GM12801 (cell line): Measurements from ENCODE around the gene GLIS1.

Source experiments
- TF ChIP-seq, protein P1 (sequence below): IDR thresholded peaks from one replicate; pipeline ENCODE4 v1.5.1; 2011; ENCODE audit warnings: control low read depth; ENCODE audit not compliant: insufficient read length; ENCODE audit errors: extremely low read depth

The GLIS1 gene

DNA sequence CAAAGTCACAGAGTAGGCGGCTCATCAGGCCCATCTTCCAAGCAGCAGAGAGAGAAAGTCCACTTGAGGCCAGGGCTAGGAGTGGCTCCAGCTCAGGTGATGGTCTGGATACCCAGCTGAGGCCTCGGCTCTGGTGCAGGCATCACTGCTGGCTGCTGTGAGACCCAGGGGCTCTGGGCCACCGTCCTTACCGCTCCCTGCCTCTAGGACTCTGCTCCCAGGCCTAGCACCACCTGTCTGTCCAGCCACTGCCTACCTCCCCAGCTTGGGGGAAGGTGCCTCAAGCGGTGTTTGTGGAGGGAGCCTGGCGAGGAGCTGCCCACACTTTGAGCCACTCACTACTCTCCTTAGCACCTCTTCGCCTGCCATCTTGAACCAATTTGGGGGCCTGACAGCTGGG, 221.9 kb downstream of the GLIS1 start:
- TF ChIP-seq, protein P1, sequence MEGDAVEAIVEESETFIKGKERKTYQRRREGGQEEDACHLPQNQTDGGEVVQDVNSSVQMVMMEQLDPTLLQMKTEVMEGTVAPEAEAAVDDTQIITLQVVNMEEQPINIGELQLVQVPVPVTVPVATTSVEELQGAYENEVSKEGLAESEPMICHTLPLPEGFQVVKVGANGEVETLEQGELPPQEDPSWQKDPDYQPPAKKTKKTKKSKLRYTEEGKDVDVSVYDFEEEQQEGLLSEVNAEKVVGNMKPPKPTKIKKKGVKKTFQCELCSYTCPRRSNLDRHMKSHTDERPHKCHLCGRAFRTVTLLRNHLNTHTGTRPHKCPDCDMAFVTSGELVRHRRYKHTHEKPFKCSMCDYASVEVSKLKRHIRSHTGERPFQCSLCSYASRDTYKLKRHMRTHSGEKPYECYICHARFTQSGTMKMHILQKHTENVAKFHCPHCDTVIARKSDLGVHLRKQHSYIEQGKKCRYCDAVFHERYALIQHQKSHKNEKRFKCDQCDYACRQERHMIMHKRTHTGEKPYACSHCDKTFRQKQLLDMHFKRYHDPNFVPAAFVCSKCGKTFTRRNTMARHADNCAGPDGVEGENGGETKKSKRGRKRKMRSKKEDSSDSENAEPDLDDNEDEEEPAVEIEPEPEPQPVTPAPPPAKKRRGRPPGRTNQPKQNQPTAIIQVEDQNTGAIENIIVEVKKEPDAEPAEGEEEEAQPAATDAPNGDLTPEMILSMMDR, result no peak

DNA sequence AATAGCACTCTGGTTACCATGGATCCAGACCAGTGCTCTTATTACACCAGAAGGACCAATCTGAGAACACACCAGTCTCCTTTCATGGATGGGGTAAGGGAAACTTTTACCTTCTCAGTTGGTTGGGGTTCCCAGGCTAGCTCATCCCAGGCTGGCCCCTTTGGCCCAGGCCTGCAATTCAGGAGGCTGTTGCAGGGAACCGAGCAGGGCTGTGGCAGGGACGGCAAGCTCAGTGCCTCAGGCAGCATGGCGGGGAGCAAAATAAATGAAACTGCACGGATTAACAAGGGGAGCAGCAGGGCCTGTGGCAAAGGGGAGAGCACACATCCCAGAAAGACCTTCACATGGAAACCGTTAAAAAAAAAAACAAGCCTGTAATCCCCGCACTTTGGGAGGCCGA, 222.8 kb downstream of the GLIS1 start:
- TF ChIP-seq, protein P1, result no peak

DNA sequence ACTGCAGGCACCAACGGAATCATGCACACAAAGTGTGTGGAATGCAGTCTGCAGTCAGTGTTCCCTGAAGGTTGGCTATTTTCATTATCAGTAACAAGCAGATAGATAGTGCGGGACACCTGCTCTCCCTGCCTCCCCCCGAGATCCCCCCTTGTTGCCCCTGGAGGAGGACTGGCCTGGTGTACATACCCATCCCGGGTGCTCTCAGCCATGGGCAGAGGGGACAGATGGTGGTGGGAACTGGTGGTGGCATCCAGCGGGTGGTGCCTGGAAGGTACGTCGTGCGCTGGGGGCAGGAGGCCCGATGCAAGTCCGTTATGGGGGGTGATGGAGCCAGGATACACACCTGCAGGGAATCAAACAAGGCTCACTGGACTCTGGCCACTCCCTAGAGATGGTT, 224.5 kb downstream of the GLIS1 start:
- TF ChIP-seq, protein P1, result no peak

DNA sequence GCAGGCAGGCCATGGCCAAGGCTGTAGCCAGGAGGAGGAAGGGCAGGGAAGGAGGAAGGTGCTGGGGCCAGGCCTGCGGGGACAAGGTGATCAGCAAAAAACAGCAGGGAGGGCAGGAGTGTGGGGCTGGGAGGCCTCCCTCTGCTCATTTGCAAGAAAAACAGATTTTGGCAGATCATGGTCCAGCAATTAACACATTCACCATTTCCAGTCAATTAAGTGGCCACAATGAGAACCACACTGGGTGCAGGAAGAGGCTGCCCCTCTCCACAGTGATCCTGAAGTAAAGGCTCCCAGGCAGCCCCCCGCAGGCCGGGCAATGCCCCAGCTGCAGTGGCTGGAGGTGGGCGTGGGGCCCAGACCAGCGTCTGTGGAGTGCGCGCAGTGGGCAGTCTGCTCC, 225.1 kb downstream of the GLIS1 start:
- TF ChIP-seq, protein P1, result no peak

DNA sequence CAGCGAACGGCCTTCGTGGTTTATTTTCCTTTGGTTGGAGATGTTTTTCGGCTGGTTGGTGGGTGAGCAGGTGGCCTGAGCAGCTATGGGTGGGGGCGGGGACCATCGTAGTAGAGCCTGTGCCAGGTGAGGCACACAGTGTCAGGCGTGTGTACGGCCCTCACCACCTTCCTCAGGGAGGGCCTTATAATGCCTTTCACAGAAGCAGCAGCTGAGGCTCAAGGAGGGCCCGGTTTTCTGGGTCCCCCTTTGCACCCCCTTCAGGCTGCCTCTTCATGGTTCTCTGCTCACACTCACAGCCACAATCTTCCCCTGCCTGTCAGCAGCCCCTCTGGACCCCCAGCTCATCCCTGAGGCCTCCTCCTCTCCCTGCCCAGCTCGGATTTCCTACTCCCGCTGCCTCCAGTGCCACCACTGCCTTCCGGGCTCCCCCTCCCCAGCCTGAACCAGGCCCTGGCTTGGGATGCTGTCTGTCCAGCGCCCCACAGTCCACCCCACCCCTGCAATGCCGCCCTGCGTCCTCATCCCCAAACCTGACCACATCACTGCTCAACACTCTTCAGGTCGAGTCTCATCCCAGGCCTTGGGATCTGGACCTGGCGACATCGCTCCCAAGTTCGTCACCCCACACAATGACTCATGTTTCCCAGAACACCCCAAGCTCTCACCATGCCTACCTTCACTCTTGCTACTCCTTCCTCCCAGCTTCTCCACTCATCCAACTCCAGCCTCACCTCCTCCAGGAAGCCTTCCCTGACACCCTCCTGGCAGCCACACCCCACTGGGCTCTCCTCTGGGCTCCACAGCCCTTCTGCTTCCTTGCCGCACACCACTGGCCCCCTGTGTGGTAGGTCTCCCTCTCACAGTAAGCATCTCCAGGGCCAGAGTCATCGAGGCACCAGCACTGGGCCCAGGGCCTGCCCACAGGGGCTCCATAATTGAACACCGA, 225.9 kb downstream of the GLIS1 start:
- TF ChIP-seq, protein P1, result no peak

DNA sequence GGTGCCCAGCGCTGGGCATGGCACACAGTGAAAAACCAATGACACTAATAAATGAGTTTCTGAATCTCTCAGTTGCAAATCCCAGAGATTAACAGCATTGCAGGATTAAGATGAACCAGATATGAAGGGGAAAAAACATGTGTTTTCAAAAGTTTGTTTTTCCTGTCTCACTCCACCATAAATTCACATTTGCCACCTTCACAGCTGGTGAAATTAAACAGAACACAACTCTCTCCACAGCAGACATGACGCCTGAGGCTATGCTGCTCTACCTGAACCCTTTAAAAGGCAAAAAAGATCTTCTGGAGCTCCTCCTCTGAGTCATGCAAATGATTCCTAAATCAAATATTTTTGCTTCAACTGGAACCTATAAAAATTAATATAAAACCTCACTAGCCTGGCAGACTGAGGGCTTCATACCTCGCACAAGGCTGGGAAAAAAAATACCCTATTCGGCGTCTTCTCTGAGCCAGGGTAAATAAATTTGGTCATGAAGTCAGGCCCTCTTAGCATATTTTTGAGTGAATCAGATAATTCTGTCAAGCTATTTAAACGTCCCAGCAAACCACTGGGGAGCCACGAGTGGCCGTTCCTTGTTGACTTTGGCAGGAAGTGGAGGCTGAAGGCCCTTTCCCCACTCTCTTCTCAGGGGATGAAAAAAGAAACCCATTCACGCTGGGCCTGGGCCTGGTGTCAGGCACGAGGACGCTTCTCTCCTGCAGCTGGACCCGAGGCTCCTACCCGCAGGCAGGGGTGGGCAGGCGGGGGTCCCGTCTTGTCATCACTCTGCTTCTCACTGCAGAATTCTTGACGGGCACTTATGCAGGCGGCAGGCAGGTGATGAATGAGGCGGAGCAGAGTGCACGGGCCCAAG, 226.8 kb downstream of the GLIS1 start:
- TF ChIP-seq, protein P1, result no peak

DNA sequence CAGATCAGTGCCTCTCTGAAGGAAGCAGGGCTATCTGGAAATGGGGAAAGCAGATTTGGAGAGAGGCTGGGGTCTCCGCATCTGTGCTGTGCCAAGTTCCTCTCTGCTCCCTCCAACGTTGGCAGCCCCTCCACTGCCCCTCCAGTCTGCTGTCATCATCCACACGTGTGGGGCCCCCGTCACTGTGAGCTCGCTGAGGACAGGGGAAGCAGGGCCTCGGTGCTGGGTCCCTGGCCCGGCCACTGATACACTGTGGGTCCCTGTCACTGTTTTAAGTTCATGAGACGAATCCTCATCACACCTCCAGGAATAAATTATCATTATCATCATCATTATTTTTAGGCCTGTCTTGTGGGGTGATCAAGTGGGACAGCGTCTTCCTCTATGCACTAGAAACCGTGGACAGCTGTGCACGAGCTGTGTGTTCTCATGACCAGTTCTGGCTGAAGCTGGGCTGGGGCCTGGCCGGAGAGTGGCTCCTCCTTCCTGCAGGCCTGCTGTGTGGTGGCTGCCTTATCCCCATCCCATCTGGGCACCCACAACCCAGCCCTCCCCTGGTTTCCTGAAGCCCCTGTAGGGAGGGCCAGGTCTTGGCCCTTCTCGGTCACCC, 227.5 kb downstream of the GLIS1 start:
- TF ChIP-seq, protein P1, result no peak
